ENCODE data around the gene RAB13. TPM values are rescaled to one million over a fixed set of nuclear protein-coding genes. Genes with fewer than 3 reads are reported as not detected.

The RAB13 gene
- total RNA-seq, 4 donors from 2014 or later, result 23.0 to 60.3 (median 32.0) TPM

GRCh38 chr1:153938996-153939395 is 47.1 kb downstream of the RAB13 start:
- no peak for TF ChIP-seq EP300 (IDR thresholded peaks at IDR 0.05)
- no peak for TF ChIP-seq POLR2A (IDR thresholded peaks at IDR 0.05)
- no peak for TF ChIP-seq CTCF (IDR thresholded peaks at IDR 0.05)
- Histone ChIP-seq H3K36me3 (peaks cover 8 to 90% (median 46%) of the 10 kb centered on the region in 3 donors), H3K4me1 (peaks cover 0 to 8% (median 1%) of the 10 kb centered on the region in 4 donors), H3K9me3 (no peaks in the 10 kb centered on the region), H3K4me3 (no peak overlapping the region), H3K27me3 (no peaks in the 10 kb centered on the region), H3K27ac (no peak overlapping the region)
- no peak for DNase-seq (ENCODE audit: low spot score in 2 of 2)
- WGBS, 2 donors, result 62 to 75% methylated on average over 3 of the region's 3 CpGs

- WGBS, 2 donors, result 92 to 94% methylated on average over 10 of the region's 10 CpGs
- DNase-seq (ENCODE audit: low spot score in 2 of 2), result no peak
- H3K9me3 ChIP-seq, result no peaks in the 10 kb centered on the region
- no peaks in the 10 kb centered on the region for H3K4me1 ChIP-seq
- H3K4me3 ChIP-seq, result no peak overlapping the region
- no peak for TF ChIP-seq EP300 (IDR thresholded peaks at IDR 0.05)
- H3K36me3 ChIP-seq, result peaks cover 8 to 100% (median 47%) of the 10 kb centered on the region in 3 donors
- H3K27me3 ChIP-seq, result no peaks in the 10 kb centered on the region
- H3K27ac ChIP-seq, result no peak overlapping the region
Measured at GRCh38 chr1:153937331-153937730, 48.8 kb downstream of the RAB13 start.

- no peaks in the 10 kb centered on the region for H3K27me3 ChIP-seq
- no peak overlapping the region for H3K4me3 ChIP-seq
- 94 to 98% methylated on average over 11 to 12 of the region's 12 CpGs for WGBS, 2 donors
- DNase-seq (ENCODE audit: low spot score in 2 of 2), result no peak
- no peak for TF ChIP-seq CTCF (IDR thresholded peaks at IDR 0.05)
- TF ChIP-seq EP300 (IDR thresholded peaks at IDR 0.05), result no peak
- no peak for TF ChIP-seq POLR2A (IDR thresholded peaks at IDR 0.05)
- H3K27ac ChIP-seq, result no peak overlapping the region
- H3K36me3 ChIP-seq, result peaks cover 10 to 100% (median 51%) of the 10 kb centered on the region in 3 donors
- H3K4me1 ChIP-seq, result no peaks in the 10 kb centered on the region
- no peaks in the 10 kb centered on the region for H3K9me3 ChIP-seq
Measured at GRCh38 chr1:153936011-153936802, 49.9 kb downstream of the RAB13 start.

- no peak overlapping the region for H3K27ac ChIP-seq
- no peak for DNase-seq (ENCODE audit: low spot score in 2 of 2)
- H3K9me3 ChIP-seq, result no peaks in the 10 kb centered on the region
- 92 to 95% methylated on average over 9 of the region's 9 CpGs for WGBS, 2 donors
- no peaks in the 10 kb centered on the region for H3K27me3 ChIP-seq
- TF ChIP-seq POLR2A (IDR thresholded peaks at IDR 0.05), result no peak
- no peak for TF ChIP-seq EP300 (IDR thresholded peaks at IDR 0.05)
- no peak for TF ChIP-seq CTCF (IDR thresholded peaks at IDR 0.05)
- H3K4me3 ChIP-seq, result no peak overlapping the region
- peaks cover 10 to 100% (median 50%) of the 10 kb centered on the region in 3 donors for H3K36me3 ChIP-seq
- H3K4me1 ChIP-seq, result peaks cover 0 to under 1% (median 0%) of the 10 kb centered on the region in 4 donors
Measured at GRCh38 chr1:153934746-153935145, 51.4 kb downstream of the RAB13 start.

- 90 to 96% methylated on average over 11 of the region's 11 CpGs for WGBS, 2 donors
- Histone ChIP-seq H3K27me3 (no peaks in the 10 kb centered on the region), H3K9me3 (no peaks in the 10 kb centered on the region), H3K4me1 (peaks cover 0 to 9% (median under 1%) of the 10 kb centered on the region in 4 donors), H3K27ac (no peak overlapping the region), H3K36me3 (peaks cover 10 to 95% (median 42%) of the 10 kb centered on the region in 3 donors), H3K4me3 (no peak overlapping the region)
- TF ChIP-seq POLR2A (IDR thresholded peaks at IDR 0.05) (no peak), CTCF (IDR thresholded peaks at IDR 0.05) (no peak), EP300 (IDR thresholded peaks at IDR 0.05) (no peak)
- DNase-seq (ENCODE audit: low spot score in 2 of 2), result no peak
Measured at GRCh38 chr1:153933955-153934354, 52.2 kb downstream of the RAB13 start.
